H1 (cell line): ENCODE measurements around the gene TOR4A. TPM values are rescaled to one million over a fixed set of nuclear protein-coding genes. Genes with fewer than 3 reads are reported as not detected.
A peak's percentile ranks its signal among the peaks of the same experiment; 100 is the strongest.

Experiments
- CTCF ChIA-PET: fragments of 300-600 bp; sonication (Branson Sonifier 250); formaldehyde crosslinking; loops from one replicate; lab custom pipeline; 2021; ENCODE audit not compliant: partially characterized antibody; lab: Charles Lee
- POLR2A ChIA-PET: fragments of 300-600 bp; sonication (Branson Sonifier 250); formaldehyde crosslinking; loops from one replicate; lab custom pipeline; 2021; ENCODE audit warnings: inconsistent platforms; ENCODE audit not compliant: partially characterized antibody; lab: Charles Lee
- DNase-seq, 2 experiments: peaks; one replicate each; pipeline versions ENCODE4 v3.0.0 to v3.0.0-alpha.2; 2010 to 2022; ENCODE audit warnings: low spot score in 2 of 2, low read depth in 1 of 2, mixed read lengths in 1 of 2
- FAIRE-seq: peaks from 2 replicates; lab custom pipeline; 2011; peaks lifted over from hg19 to GRCh38; lab: Jason Lieb, UNC
- H2AFZ ChIP-seq: 2 replicates; pipeline ENCODE4 v1.8.1; 2012; ENCODE audit warnings: low read length, inconsistent platforms
- H2AK5ac ChIP-seq: 2 replicates; pipeline ENCODE4 v1.6.1; 2013; ENCODE audit warnings: low read depth, low read length
- H2BK120ac ChIP-seq: replicated peaks from 2 replicates; pipeline ENCODE3; 2013; ENCODE audit warnings: low read depth, low read length, inconsistent platforms
- H2BK12ac ChIP-seq: 2 replicates; pipeline ENCODE4 v1.6.1; 2013; ENCODE audit warnings: low read depth, low read length
- H2BK15ac ChIP-seq: 2 replicates; pipeline ENCODE4 v1.6.1; 2013; ENCODE audit warnings: low read length
- H2BK20ac ChIP-seq: 2 replicates; pipeline ENCODE4 v1.6.1; 2013; ENCODE audit warnings: low read length
- H2BK5ac ChIP-seq: 2 replicates; pipeline ENCODE4 v1.6.1; 2013; ENCODE audit warnings: low read depth, low read length
- H3K14ac ChIP-seq: 2 replicates; pipeline ENCODE4 v1.6.1; 2013; ENCODE audit warnings: inconsistent platforms; ENCODE audit not compliant: insufficient read length
- H3K18ac ChIP-seq: 2 replicates; pipeline ENCODE4 v1.6.1; 2013; ENCODE audit warnings: low read length; ENCODE audit errors: extremely low read depth
- H3K23ac ChIP-seq: 2 replicates; pipeline ENCODE4 v1.6.1; 2013; ENCODE audit warnings: inconsistent platforms; ENCODE audit not compliant: insufficient read length
- H3K23me2 ChIP-seq: 2 replicates; pipeline ENCODE4 v1.6.1; 2013; ENCODE audit warnings: low read depth, low read length
- H3K27ac ChIP-seq: 2 replicates; pipeline ENCODE4 v1.6.1; 2011; ENCODE audit warnings: low read depth, low read length, inconsistent platforms
- H3K27me3 ChIP-seq, 4 experiments: replicated peaks in 1 of 4; 1 replicate in 1 of 4; 2 replicates in 3 of 4; pipeline versions ENCODE4 v1.6.1 to v1.8.1; 2011 to 2013; ENCODE audit warnings: low read length in 3 of 4, mild to moderate bottlenecking in 3 of 4, inconsistent platforms in 2 of 4, mixed read lengths in 2 of 4, moderate library complexity in 1 of 4; ENCODE audit not compliant: control insufficient read depth in 3 of 4, insufficient read depth in 3 of 4; ENCODE audit errors: extremely low read depth in 1 of 4
- H3K36me3 ChIP-seq, 4 experiments: 2 replicates each; pipeline versions ENCODE4 v1.6.1 to v1.8.1; 2011 to 2013; ENCODE audit warnings: mild to moderate bottlenecking in 4 of 4, low read length in 3 of 4, moderate library complexity in 2 of 4, control low read depth in 1 of 4, inconsistent platforms in 1 of 4; ENCODE audit not compliant: insufficient read depth in 4 of 4, control insufficient read depth in 2 of 4
- H3K4ac ChIP-seq: replicated peaks from 2 replicates; pipeline ENCODE3; 2013; ENCODE audit warnings: low read length, low read depth, mixed read lengths, inconsistent platforms; ENCODE audit not compliant: insufficient read length
- H3K4me1 ChIP-seq, 4 experiments: replicated peaks in 1 of 4; 1 replicate in 1 of 4; 2 replicates in 3 of 4; pipeline versions ENCODE4 v1.6.1 to v1.8.1; 2011 to 2013; ENCODE audit warnings: low read length in 3 of 4, inconsistent platforms in 2 of 4, mixed read lengths in 1 of 4; ENCODE audit not compliant: insufficient read depth in 4 of 4, control insufficient read depth in 3 of 4
- H3K4me2 ChIP-seq, 2 experiments: 2 replicates each; pipeline versions ENCODE4 v1.6.1 to v1.8.1; 2011 to 2013; ENCODE audit warnings: low read depth in 2 of 2, low read length in 2 of 2, control low read depth in 1 of 2, inconsistent platforms in 1 of 2, mild to moderate bottlenecking in 1 of 2; ENCODE audit not compliant: insufficient read depth in 1 of 2
- H3K4me3 ChIP-seq, 4 experiments: fragments of 200-600, 300-600 bp in 1 of 4; sonication (generic), shearing (Covaris generic), sonication (Bioruptor Twin) in 1 of 4; 2 replicates each; pipeline versions ENCODE4 v1.5.1 to v1.8.1; 2011 to 2016; ENCODE audit warnings: low read length in 4 of 4, low read depth in 3 of 4, control low read depth in 2 of 4, inconsistent platforms in 2 of 4, mild to moderate bottlenecking in 2 of 4, mixed read lengths in 1 of 4, moderate library complexity in 1 of 4; ENCODE audit not compliant: insufficient read depth in 2 of 4; ENCODE audit errors: extremely low read depth in 1 of 4
- H3K56ac ChIP-seq: replicated peaks from 2 replicates; pipeline ENCODE3; 2013; ENCODE audit warnings: low read depth, mild to moderate bottlenecking, mixed read lengths, low read length, inconsistent platforms; ENCODE audit not compliant: insufficient read length
- H3K79me1 ChIP-seq: 2 replicates; pipeline ENCODE4 v1.6.1; 2013; ENCODE audit warnings: low read depth, low read length, control low read depth
- H3K79me2 ChIP-seq, 2 experiments: 2 replicates each; pipeline versions ENCODE4 v1.6.1 to v1.8.1; 2012 to 2013; ENCODE audit warnings: low read length in 2 of 2, mild to moderate bottlenecking in 2 of 2, inconsistent platforms in 1 of 2; ENCODE audit not compliant: insufficient read depth in 2 of 2, control insufficient read depth in 1 of 2
- H3K9ac ChIP-seq, 4 experiments: replicated peaks in 1 of 4; 1 replicate in 1 of 4; 2 replicates in 3 of 4; pipeline versions ENCODE4 v1.6.1 to v1.8.1; 2011 to 2013; ENCODE audit warnings: low read depth in 3 of 4, low read length in 3 of 4, control low read depth in 2 of 4, mild to moderate bottlenecking in 2 of 4, moderate library complexity in 2 of 4, inconsistent platforms in 1 of 4; ENCODE audit errors: extremely low read depth in 1 of 4
- H3K9me3 ChIP-seq, 2 experiments: 2 replicates each; pipeline versions ENCODE4 v1.6.1 to v1.8.1; 2012 to 2013; ENCODE audit warnings: mild to moderate bottlenecking in 2 of 2, moderate library complexity in 2 of 2, control low read depth in 1 of 2, inconsistent platforms in 1 of 2, low read depth in 1 of 2, low read length in 1 of 2, mixed read lengths in 1 of 2; ENCODE audit not compliant: insufficient read depth in 2 of 2
- H4K20me1 ChIP-seq, 2 experiments: replicated peaks in 1 of 2; 2 replicates each; pipeline versions ENCODE3 to v1.8.1; 2011 to 2013; ENCODE audit warnings: inconsistent platforms in 2 of 2, low read length in 2 of 2, mild to moderate bottlenecking in 1 of 2; ENCODE audit not compliant: insufficient read depth in 2 of 2, control insufficient read depth in 1 of 2
- H4K5ac ChIP-seq: 2 replicates; pipeline ENCODE4 v1.6.1; 2013; ENCODE audit warnings: low read length, low read depth, mixed read lengths, inconsistent platforms; ENCODE audit not compliant: insufficient read length
- H4K8ac ChIP-seq: 2 replicates; pipeline ENCODE4 v1.8.0; 2013; ENCODE audit warnings: mild to moderate bottlenecking, moderate library complexity, low read length, inconsistent platforms; ENCODE audit not compliant: insufficient read depth; ENCODE audit errors: extremely low read depth
- H4K91ac ChIP-seq: replicated peaks from 2 replicates; pipeline ENCODE3; 2013; ENCODE audit warnings: low read length, mixed read lengths, inconsistent platforms; ENCODE audit not compliant: insufficient read length
- BACH1 ChIP-seq: IDR thresholded peaks from 2 replicates; pipeline ENCODE4 v1.6.1; 2012; ENCODE audit warnings: low read length, improper control_type of control experiment
- CBX5 ChIP-seq: fragments of 300-800, 300-1000 bp; sonication (generic); IDR thresholded peaks from 2 replicates; pipeline ENCODE4 v1.7.1; 2016; ENCODE audit warnings: antibody characterized with exemption, low read length, low read depth
- CREB1 ChIP-seq: IDR thresholded peaks from 2 replicates; pipeline ENCODE4 v1.6.1; 2012; ENCODE audit warnings: inconsistent platforms
- HDAC2 ChIP-seq, 2 experiments: fragments of 300-600 bp in 1 of 2; sonication (generic) in 1 of 2; IDR thresholded peaks; 2 replicates each; pipeline ENCODE4 v1.6.1; 2011 to 2012; ENCODE audit warnings: low read depth in 2 of 2, low read length in 2 of 2, mild to moderate bottlenecking in 2 of 2, moderate library complexity in 2 of 2, borderline replicate concordance in 1 of 2, inconsistent platforms in 1 of 2
- JUN ChIP-seq: IDR thresholded peaks from 2 replicates; pipeline ENCODE4 v1.6.1; 2011; ENCODE audit warnings: low read depth, mild to moderate bottlenecking, improper control_type of control experiment, low read length
- NRF1 ChIP-seq: IDR thresholded peaks from 2 replicates; pipeline ENCODE4 v1.6.1; 2011; ENCODE audit warnings: mild to moderate bottlenecking, low read depth, low read length, improper control_type of control experiment
- POLR2AphosphoS5 ChIP-seq: IDR thresholded peaks from 2 replicates; pipeline ENCODE4 v1.6.1; 2011; ENCODE audit warnings: low read depth, low read length
- SP2 ChIP-seq: IDR thresholded peaks from 2 replicates; pipeline ENCODE4 v1.6.1; 2012; ENCODE audit warnings: mild to moderate bottlenecking, low read length, inconsistent platforms
- TAF7 ChIP-seq: optimal IDR thresholded peaks from 2 replicates; pipeline ENCODE3; 2011; ENCODE audit warnings: low read depth, mild to moderate bottlenecking, inconsistent platforms, low read length, moderate library complexity, borderline replicate concordance
- TEAD4 ChIP-seq: IDR thresholded peaks from 2 replicates; pipeline ENCODE4 v1.6.1; 2012; ENCODE audit warnings: low read depth, low read length, inconsistent platforms, mixed read lengths
- ZNF274 ChIP-seq: IDR thresholded peaks from 2 replicates; pipeline ENCODE4 v1.7.0; 2012; ENCODE audit warnings: low read length, borderline replicate concordance; ENCODE audit errors: extremely low read depth
- WGBS, 2 experiments: shearing (Covaris generic) in 1 of 2; methylation state at CpG; one replicate each; pipeline versions ENCODE4 v1.1.6 to v1.1.7; 2013 to 2015; ENCODE audit warnings: low lambda C conversion rate in 2 of 2, mixed read lengths in 2 of 2, inconsistent platforms in 1 of 2, low coverage in 1 of 2, missing lambda C conversion rate in 1 of 2; ENCODE audit not compliant: insufficient replicate concordance in 2 of 2, insufficient coverage in 1 of 2, insufficient read length in 1 of 2; ENCODE audit errors: extremely low coverage in 1 of 2, missing lambda C conversion rate in 1 of 2; 5-methylcytosine and 5-hydroxymethylcytosine counted together
- polyA plus RNA-seq, 7 experiments: library from polyadenylated mRNA; depleted of rRNA in 3 of 7; stranded (reverse) in 5 of 7; unstranded in 2 of 7; fragments of >200 nt in 5 of 7; fragments of 200-250 nt in 2 of 7; gene quantifications; 1 replicate in 5 of 7; 2 replicates in 1 of 7; 4 replicates in 1 of 7; pipeline versions ENCODE4 v1.2.1 to v1.2.3, GENCODE V29; 2011 to 2013; ENCODE audit warnings: missing spikeins in 2 of 7, mixed read lengths in 2 of 7
- total RNA-seq: library from RNA; stranded (reverse); fragmentation: NEBNext Ultra II Directional; extraction: Animal tissue kit (Norgen Biotek cat#: 25700); gene quantifications from 2 replicates; pipeline ENCODE4 v1.2.1, GENCODE V29; 2021

The TOR4A gene
- total and polyA plus RNA-seq, 2 of the 8 experiments (the other 6 are each of a cell fraction or from before 2014, with no cell fraction given) = 8.4 to 9.3 TPM

DNA sequence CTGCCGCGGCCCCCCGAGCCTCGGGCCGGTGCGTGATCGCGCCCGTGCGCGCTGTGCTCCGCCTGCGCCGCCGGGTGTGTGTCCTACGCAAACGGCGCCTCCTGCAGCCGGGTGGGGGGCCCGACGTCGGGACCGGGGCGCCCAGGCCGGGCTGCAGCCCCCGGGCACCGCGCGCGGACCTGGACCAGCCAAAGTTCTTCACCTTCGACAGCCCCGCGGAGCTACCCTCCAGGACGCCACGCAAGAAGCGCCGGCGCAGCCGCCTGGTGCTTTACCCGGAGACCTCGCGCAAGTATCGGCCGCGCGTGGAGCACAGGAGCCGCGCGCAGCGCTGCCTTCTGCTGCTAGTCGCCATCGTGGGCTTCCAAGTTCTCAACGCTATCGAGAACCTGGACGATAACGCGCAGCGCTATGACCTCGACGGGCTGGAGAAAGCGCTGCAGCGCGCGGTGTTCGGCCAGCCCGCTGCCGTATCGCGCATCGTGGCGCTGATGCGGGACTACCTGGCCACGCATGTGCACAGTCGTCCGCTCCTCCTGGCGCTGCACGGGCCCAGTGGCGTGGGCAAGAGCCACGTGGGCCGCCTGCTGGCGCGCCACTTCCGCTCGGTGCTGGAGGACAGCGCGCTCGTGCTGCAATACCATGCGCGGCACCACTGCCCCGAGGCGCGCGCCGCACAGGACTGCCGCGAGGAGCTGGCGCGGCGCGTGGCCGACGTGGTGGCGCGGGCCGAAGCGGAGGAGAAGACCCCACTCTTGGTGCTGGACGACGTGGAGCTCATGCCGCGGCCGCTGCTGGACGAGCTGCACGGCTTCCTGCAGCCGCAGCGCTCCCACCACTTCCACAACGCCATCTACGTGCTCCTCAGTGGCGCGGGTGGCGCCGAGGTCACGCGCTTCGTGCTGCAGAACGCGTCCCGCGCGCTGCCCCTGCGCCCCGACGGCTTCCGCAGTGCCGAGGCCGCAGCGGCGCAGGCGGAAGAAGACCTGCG lies 1.5 kb downstream of the TOR4A start:
- peaks cover 0 to 12% (median 0%) of the 10 kb centered on the region in 4 experiments; a peak in 2 of 8 replicates for H3K36me3 ChIP-seq
- no peak overlapping the region for H2BK5ac ChIP-seq
- CTCF ChIA-PET = interaction anchor here (0.8 to 1.2 kb wide), 6 partner anchors 17 to 153 kb away, joined by 3 to 6 read pairs (median 3); partner anchors contain the start of gene NRARP
- FAIRE-seq (no peak), DNase-seq (no peak)
- no peaks in the 10 kb centered on the region; the same call in 1 of the 2 replicates for H3K79me1 ChIP-seq
- H3K9ac ChIP-seq = no peak overlapping the region
- no peak overlapping the region for H2BK120ac ChIP-seq
- peak overlapping the region; percentile 66; the same call in 1 of the 2 replicates for H4K8ac ChIP-seq
- no peak overlapping the region for H3K23ac ChIP-seq
- peak overlapping the region; percentile 23; the same call in 1 of the 2 replicates for H2BK12ac ChIP-seq
- no peak overlapping the region for H2BK15ac ChIP-seq
- no peaks in the 10 kb centered on the region; a peak in 1 of 4 replicates for H3K9me3 ChIP-seq
- H3K27ac ChIP-seq = no peak overlapping the region
- peaks cover 0 to 9% of the 10 kb centered on the region in 2 experiments for H4K20me1 ChIP-seq
- peaks cover 2 to 27% (median 14%) of the 10 kb centered on the region in 4 experiments; a peak in 6 of 7 replicates for H3K27me3 ChIP-seq
- no peak overlapping the region for H3K14ac ChIP-seq
- no peak overlapping the region for H3K56ac ChIP-seq
- peak overlapping the region; percentile 26 to 70 (median 38); a peak in 7 of 8 replicates for H3K4me3 ChIP-seq
- no peak overlapping the region for H4K91ac ChIP-seq
- peaks cover 11% of the 10 kb centered on the region; the same call in 1 of the 2 replicates for H3K23me2 ChIP-seq
- no peaks in the 10 kb centered on the region for H3K79me2 ChIP-seq
- no peak overlapping the region; the same call in 1 of the 2 replicates for H3K18ac ChIP-seq
- H3K4me2 ChIP-seq = peak overlapping the region; percentile 58 to 80; a peak in 3 of 4 replicates
- H3K4me1 ChIP-seq = peaks cover 0 to 24% (median 18%) of the 10 kb centered on the region in 4 experiments; a peak in 6 of 7 replicates
- 76% methylated on average over 123 of the region's 139 CpGs; no CpG with 5 or more reads in 1 of the 2 experiments for WGBS, 2 experiments
- H2AK5ac ChIP-seq = no peak overlapping the region
- POLR2A ChIA-PET = interaction anchor here (0.5 to 47.8 kb wide), 6 partner anchors 11 to 432 kb away, joined by 3 to 1462 read pairs (median 4); partner anchors contain the start of genes CYSRT1, EXD3, NDOR1 and NELFB
- no peak overlapping the region for H3K4ac ChIP-seq
- no peak overlapping the region for H2BK20ac ChIP-seq
- no peak overlapping the region for H2AFZ ChIP-seq
- H4K5ac ChIP-seq = no peak overlapping the region
- TF ChIP-seq TEAD4 (no peak), NRF1 (no peak), BACH1 (no peak), HDAC2 (IDR thresholded peaks at IDR 0.05; ENCODE audit: borderline replicate concordance in 1 of 2, low read depth in 2 of 2, low read length in 2 of 2) (no peak), JUN (no peak), TAF7 (no peak), CREB1 (no peak), ZNF274 (no peak), CBX5 (no peak), POLR2AphosphoS5 (no peak), SP2 (no peak)
